ENCODE results near the gene OXNAD1.

OXNAD1 gene, protein sequence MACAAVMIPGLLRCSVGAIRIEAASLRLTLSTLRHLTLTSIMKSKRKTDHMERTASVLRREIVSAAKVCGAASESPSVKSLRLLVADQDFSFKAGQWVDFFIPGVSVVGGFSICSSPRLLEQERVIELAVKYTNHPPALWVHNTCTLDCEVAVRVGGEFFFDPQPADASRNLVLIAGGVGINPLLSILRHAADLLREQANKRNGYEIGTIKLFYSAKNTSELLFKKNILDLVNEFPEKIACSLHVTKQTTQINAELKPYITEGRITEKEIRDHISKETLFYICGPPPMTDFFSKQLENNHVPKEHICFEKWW

DNA sequence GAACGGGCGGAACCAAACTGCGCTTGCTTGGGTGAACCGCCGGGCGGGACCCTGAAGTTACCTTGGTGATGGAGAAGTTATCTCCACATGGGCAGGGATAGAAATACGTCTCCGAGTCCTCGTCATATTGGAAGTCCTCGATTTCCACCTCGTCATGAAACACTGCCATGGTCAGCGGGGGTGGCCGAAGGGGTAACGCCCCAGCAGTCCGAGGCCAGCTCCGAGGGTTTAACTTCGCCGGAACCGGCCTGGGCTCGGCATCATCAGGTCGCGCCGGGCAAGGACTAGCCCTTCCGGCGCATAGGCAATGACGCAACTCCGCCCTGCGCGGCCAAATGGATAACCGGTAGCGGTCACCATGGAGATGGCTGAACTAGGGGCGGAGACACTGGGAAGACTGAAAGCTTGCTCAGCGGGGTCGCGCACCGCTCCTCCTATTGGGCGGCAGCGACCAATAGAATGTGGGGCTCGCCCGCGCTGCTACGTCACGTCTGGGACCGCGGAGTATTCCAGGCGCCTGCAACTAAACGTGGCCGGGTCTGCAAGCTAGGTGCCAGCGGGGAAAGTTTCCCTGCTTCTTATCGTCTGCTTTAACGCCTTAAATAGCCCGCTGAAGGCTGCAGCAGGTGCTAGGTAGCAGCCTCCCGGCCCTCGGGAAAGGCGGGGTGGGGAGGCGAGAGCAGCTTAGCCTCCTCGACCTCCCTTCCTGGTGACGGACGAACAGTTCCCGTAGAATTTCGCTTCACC, at the start of gene OXNAD1, which contains the start of gene DPH3:
TSS of gene OXNAD1 (plus strand) at position 505 of the 747 bp plus-strand sequence. CDS start 5,741 bp downstream, outside the sequence.
TSS of gene DPH3 (minus strand) at position 236 of the 747 bp plus-strand sequence. CDS start at position 169, 67 bp downstream.
- peak within 1 kb of the TSS; percentile 96 to 98 for H3K4me3 ChIP-seq (ENCODE audit: low read length in 2 of 2)
- H3K27me3 ChIP-seq (ENCODE audit: control insufficient read depth in 1 of 2, insufficient read depth in 2 of 2, low read length in 2 of 2) = no peaks in the 10 kb centered on the region
- no peaks in the 10 kb centered on the region for H3K9me3 ChIP-seq (ENCODE audit: control insufficient read depth in 2 of 2, low read length in 2 of 2)
- H3K4me1 ChIP-seq (ENCODE audit: control insufficient read depth, insufficient read depth, low read length) = peaks cover 12% of the 10 kb centered on the region
- H3K27ac ChIP-seq (ENCODE audit: low read length) = peak within 1 kb of the TSS; percentile 89
- H3K36me3 ChIP-seq (ENCODE audit: control insufficient read depth in 2 of 2, insufficient read depth in 2 of 2, low read length in 2 of 2) = peaks cover 6 to 8% of the 10 kb centered on the region in 2 donors
- peak within 1 kb of the TSS; percentile 90 to 95 for H3K9ac ChIP-seq (ENCODE audit: low read length in 2 of 2)

DNA sequence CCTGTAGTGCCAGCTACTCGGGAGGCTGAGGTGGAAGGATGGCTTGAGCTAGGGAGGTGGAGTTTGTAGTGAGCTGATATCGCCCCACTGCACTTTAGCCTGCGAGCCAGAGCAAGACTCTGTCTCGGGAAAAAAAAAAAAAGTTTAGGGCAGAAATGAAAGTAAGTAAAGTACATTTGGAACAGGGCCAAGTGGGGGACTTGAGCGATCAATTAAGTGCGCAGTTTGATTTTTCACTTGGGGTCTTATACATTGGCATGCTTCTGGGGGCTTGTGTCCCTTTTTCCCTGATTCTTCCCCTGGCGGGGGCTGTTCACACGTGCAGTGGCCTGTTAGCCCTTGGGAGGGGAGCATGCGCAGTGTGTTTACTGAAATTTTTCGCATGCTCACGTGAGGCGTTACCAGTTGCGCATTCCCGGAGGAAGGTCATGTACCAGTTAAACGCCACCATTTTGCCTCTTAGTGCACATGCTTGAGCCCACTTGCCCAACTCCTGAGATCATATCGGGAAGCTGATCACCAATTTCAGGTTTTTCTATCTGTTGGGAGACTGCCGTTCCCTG, 48.6 kb upstream of the OXNAD1 start:
- no peaks in the 10 kb centered on the region for H3K4me1 ChIP-seq (ENCODE audit: control insufficient read depth, insufficient read depth, low read length)
- no peak overlapping the region for H3K27ac ChIP-seq (ENCODE audit: low read length)
- no peak overlapping the region for H3K9ac ChIP-seq (ENCODE audit: low read length in 2 of 2)
- H3K9me3 ChIP-seq (ENCODE audit: control insufficient read depth in 2 of 2, low read length in 2 of 2) = no peaks in the 10 kb centered on the region
- H3K4me3 ChIP-seq (ENCODE audit: low read length in 2 of 2) = no peak overlapping the region
- no peaks in the 10 kb centered on the region for H3K27me3 ChIP-seq (ENCODE audit: control insufficient read depth in 1 of 2, insufficient read depth in 2 of 2, low read length in 2 of 2)
- no peaks in the 10 kb centered on the region for H3K36me3 ChIP-seq (ENCODE audit: control insufficient read depth in 2 of 2, insufficient read depth in 2 of 2, low read length in 2 of 2)

DNA sequence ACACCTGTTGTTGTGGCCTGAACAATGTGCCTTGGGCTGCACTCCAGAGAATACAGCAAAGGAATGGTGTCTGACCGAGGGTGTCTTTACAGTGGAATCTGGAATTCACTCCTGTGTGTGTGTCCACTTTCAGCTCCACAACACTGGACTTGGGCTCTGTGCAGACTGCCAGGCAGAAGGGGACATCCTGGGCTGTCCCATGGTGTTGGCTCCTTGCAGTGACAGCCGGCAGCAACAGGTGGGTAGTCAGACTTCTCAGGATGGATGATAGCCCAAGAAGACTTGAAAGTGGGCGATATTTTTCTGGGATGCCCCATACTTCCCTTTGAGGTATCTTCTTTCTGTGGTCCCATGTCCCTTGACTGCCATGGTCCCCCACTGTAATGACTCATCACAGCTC, 45.2 kb upstream of the OXNAD1 start:
- H3K9me3 ChIP-seq (ENCODE audit: control insufficient read depth in 2 of 2, low read length in 2 of 2) = peaks cover 0 to 4% of the 10 kb centered on the region in 2 donors
- H3K36me3 ChIP-seq (ENCODE audit: control insufficient read depth in 2 of 2, insufficient read depth in 2 of 2, low read length in 2 of 2) = no peaks in the 10 kb centered on the region
- no peak overlapping the region for H3K9ac ChIP-seq (ENCODE audit: low read length in 2 of 2)
- H3K27ac ChIP-seq (ENCODE audit: low read length) = no peak overlapping the region
- H3K27me3 ChIP-seq (ENCODE audit: control insufficient read depth in 1 of 2, insufficient read depth in 2 of 2, low read length in 2 of 2) = no peaks in the 10 kb centered on the region
- no peaks in the 10 kb centered on the region for H3K4me1 ChIP-seq (ENCODE audit: control insufficient read depth, insufficient read depth, low read length)
- H3K4me3 ChIP-seq (ENCODE audit: low read length in 2 of 2) = no peak overlapping the region

DNA sequence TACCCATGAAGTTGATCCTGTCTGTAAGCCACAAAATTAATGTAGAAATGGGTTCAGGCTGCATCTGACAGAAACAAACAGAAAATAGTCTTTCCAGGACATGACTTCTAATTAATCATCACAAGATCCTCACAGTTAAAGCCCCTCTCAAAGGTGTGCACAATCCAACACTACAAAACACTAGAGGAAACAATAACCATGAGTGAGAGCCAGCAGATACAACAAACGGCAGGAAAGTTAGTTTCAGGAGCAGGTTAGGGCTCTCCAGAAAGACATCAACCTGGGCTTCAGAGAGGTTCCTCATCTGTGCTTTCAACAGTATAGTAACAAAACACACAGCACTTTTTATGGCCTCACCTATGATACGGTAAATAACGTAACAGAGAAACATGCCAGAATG, 43.0 kb upstream of the OXNAD1 start:
- no peaks in the 10 kb centered on the region for H3K36me3 ChIP-seq (ENCODE audit: control insufficient read depth in 2 of 2, insufficient read depth in 2 of 2, low read length in 2 of 2)
- H3K27ac ChIP-seq (ENCODE audit: low read length) = no peak overlapping the region
- no peaks in the 10 kb centered on the region for H3K27me3 ChIP-seq (ENCODE audit: control insufficient read depth in 1 of 2, insufficient read depth in 2 of 2, low read length in 2 of 2)
- no peak overlapping the region for H3K9ac ChIP-seq (ENCODE audit: low read length in 2 of 2)
- H3K9me3 ChIP-seq (ENCODE audit: control insufficient read depth in 2 of 2, low read length in 2 of 2) = peaks cover 0 to 4% of the 10 kb centered on the region in 2 donors
- no peaks in the 10 kb centered on the region for H3K4me1 ChIP-seq (ENCODE audit: control insufficient read depth, insufficient read depth, low read length)
- H3K4me3 ChIP-seq (ENCODE audit: low read length in 2 of 2) = no peak overlapping the region

DNA sequence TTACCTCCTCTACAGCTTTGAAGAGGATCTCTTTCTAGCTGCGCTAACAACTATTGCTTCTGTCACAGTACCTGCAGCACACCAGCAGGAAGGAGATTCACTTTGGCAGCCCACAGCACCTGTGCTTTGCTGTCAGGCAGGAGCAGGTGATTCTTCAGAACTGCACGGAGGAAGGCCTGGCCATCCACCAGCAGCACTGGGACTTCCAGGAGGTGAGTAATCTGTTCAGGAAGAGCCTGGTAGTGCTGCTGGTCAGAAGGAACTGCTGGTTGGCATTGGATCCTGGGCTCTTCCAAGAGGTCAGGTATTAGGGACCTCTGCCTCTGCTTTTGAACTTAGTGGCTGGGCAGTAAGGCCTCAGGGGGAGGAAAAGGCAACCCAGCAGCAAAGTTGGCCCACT, 42.5 kb upstream of the OXNAD1 start:
- Histone ChIP-seq H3K36me3 (ENCODE audit: control insufficient read depth in 2 of 2, insufficient read depth in 2 of 2, low read length in 2 of 2) (no peaks in the 10 kb centered on the region), H3K27ac (ENCODE audit: low read length) (no peak overlapping the region), H3K27me3 (ENCODE audit: control insufficient read depth in 1 of 2, insufficient read depth in 2 of 2, low read length in 2 of 2) (no peaks in the 10 kb centered on the region), H3K4me3 (ENCODE audit: low read length in 2 of 2) (no peak overlapping the region), H3K9me3 (ENCODE audit: control insufficient read depth in 2 of 2, low read length in 2 of 2) (peaks cover 0 to 4% of the 10 kb centered on the region in 2 donors), H3K9ac (ENCODE audit: low read length in 2 of 2) (no peak overlapping the region), H3K4me1 (ENCODE audit: control insufficient read depth, insufficient read depth, low read length) (no peaks in the 10 kb centered on the region)

DNA sequence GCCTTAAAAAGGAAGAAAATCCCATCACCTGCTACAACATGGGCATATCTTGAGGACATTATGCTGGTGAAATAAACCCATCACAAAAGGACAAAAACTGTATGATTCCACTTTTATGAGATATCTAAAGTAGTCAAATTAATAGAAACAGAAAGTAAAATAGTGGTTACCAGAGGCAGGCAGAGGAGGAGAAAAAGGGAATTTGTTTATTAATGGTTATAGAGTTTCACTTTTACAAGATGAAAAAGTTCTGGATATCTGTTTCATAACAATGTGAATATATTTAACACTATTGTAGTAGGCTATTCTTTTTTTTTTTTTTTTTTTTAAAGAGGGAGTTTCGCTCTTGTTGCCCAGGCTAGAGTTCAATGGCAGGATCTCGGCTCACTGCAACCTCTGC, 40.7 kb upstream of the OXNAD1 start:
- Histone ChIP-seq H3K4me1 (ENCODE audit: control insufficient read depth, insufficient read depth, low read length) (no peaks in the 10 kb centered on the region), H3K9ac (ENCODE audit: low read length in 2 of 2) (no peak overlapping the region), H3K27ac (ENCODE audit: low read length) (no peak overlapping the region)

DNA sequence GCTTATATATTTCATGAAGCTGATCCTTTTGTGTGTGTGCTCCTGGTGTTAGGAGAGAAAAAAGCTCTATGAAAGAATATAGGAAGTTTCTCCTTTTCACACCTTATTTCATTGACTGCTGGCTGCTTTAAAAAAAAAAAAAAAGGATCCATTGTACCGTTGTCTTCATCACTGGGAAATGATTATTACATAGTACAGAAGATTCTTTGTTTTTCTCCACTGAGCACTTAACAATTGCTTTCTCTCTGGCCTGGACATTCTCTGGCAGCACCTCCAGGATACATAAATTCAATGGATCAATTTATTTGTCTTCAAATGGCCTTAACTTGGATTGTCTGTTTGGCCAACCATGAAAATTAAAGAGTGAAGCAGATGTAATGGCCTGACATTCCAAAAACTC, 37.4 kb upstream of the OXNAD1 start:
- Histone ChIP-seq H3K36me3 (ENCODE audit: control insufficient read depth in 2 of 2, insufficient read depth in 2 of 2, low read length in 2 of 2) (no peaks in the 10 kb centered on the region), H3K27me3 (ENCODE audit: control insufficient read depth in 1 of 2, insufficient read depth in 2 of 2, low read length in 2 of 2) (no peaks in the 10 kb centered on the region), H3K9ac (ENCODE audit: low read length in 2 of 2) (no peak overlapping the region), H3K4me1 (ENCODE audit: control insufficient read depth, insufficient read depth, low read length) (no peaks in the 10 kb centered on the region), H3K27ac (ENCODE audit: low read length) (no peak overlapping the region), H3K4me3 (ENCODE audit: low read length in 2 of 2) (no peak overlapping the region), H3K9me3 (ENCODE audit: control insufficient read depth in 2 of 2, low read length in 2 of 2) (no peaks in the 10 kb centered on the region)

More for the DNA sequence above, 40.7 kb upstream of the OXNAD1 start:
- no peak overlapping the region for H3K4me3 ChIP-seq (ENCODE audit: low read length in 2 of 2)
- H3K27me3 ChIP-seq (ENCODE audit: control insufficient read depth in 1 of 2, insufficient read depth in 2 of 2, low read length in 2 of 2) = no peaks in the 10 kb centered on the region
- H3K9me3 ChIP-seq (ENCODE audit: control insufficient read depth in 2 of 2, low read length in 2 of 2) = peaks cover 0 to 4% of the 10 kb centered on the region in 2 donors
- H3K36me3 ChIP-seq (ENCODE audit: control insufficient read depth in 2 of 2, insufficient read depth in 2 of 2, low read length in 2 of 2) = no peaks in the 10 kb centered on the region

DNA sequence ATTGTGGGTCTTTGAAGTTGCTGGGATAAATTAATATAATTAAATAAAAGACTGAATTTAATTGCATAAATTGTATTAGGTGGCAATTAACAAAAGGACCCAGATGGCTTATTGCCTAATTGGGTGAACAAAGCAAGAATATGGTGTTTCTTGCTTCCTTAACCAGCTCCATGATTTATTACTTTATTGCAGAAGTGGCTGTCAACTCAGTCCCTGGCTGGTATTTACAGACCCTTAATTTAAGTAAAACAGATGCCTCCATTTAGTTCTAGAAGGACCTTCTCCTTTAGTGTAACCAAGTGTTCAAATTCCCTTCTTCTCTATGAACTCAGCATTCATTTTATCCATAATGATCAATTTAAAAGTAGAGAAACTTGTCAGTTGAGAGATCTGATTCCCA, 35.3 kb upstream of the OXNAD1 start:
- H3K36me3 ChIP-seq (ENCODE audit: control insufficient read depth in 2 of 2, insufficient read depth in 2 of 2, low read length in 2 of 2) = no peaks in the 10 kb centered on the region
- no peak overlapping the region for H3K4me3 ChIP-seq (ENCODE audit: low read length in 2 of 2)
- H3K4me1 ChIP-seq (ENCODE audit: control insufficient read depth, insufficient read depth, low read length) = no peaks in the 10 kb centered on the region
- no peaks in the 10 kb centered on the region for H3K27me3 ChIP-seq (ENCODE audit: control insufficient read depth in 1 of 2, insufficient read depth in 2 of 2, low read length in 2 of 2)
- H3K9ac ChIP-seq (ENCODE audit: low read length in 2 of 2) = no peak overlapping the region
- H3K27ac ChIP-seq (ENCODE audit: low read length) = no peak overlapping the region
- no peaks in the 10 kb centered on the region for H3K9me3 ChIP-seq (ENCODE audit: control insufficient read depth in 2 of 2, low read length in 2 of 2)

DNA sequence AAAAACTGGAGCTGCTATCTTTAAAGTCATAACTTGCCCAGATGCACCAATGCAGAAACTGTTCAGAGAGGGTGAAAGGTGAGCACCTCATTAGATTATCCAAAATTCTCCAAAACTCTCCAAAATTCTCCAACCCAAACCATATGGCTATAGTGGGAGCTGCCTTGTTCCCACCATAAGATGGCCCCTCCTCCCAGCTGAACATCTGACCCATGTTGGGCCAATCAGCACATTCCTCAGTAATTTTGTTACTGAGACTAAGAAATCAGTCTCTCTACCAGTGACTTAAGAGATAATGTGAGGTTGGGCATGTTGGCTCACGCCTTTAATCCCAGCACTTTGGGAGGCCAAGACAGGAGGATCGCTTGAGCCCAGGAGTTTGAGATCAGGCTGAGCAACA, 33.0 kb upstream of the OXNAD1 start:
- H3K4me3 ChIP-seq (ENCODE audit: low read length in 2 of 2) = no peak overlapping the region

DNA sequence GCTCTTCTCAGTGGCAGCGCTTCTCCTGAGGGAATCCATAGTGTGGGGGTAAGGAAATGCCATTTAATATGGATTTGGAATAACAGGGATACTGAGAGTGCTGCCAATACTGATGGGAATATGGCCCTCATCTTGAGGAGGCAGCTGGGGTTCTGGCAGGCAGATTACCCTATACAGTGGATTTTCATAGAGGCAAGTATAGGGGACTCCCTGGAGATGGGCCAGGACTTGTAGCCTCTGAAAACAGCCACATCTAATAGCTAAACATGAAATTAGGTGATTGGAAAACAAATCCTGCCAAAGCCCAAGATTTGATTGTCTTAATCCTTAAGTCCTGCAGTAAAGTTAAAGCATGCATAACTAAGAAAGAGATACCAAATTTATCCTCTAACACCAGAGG, 31.2 kb upstream of the OXNAD1 start:
- Histone ChIP-seq H3K36me3 (ENCODE audit: control insufficient read depth in 2 of 2, insufficient read depth in 2 of 2, low read length in 2 of 2) (no peaks in the 10 kb centered on the region), H3K27ac (ENCODE audit: low read length) (no peak overlapping the region), H3K4me3 (ENCODE audit: low read length in 2 of 2) (no peak overlapping the region), H3K9me3 (ENCODE audit: control insufficient read depth in 2 of 2, low read length in 2 of 2) (no peaks in the 10 kb centered on the region), H3K27me3 (ENCODE audit: control insufficient read depth in 1 of 2, insufficient read depth in 2 of 2, low read length in 2 of 2) (no peaks in the 10 kb centered on the region), H3K9ac (ENCODE audit: low read length in 2 of 2) (no peak overlapping the region), H3K4me1 (ENCODE audit: control insufficient read depth, insufficient read depth, low read length) (no peaks in the 10 kb centered on the region)

More for the DNA sequence above, 33.0 kb upstream of the OXNAD1 start:
- Histone ChIP-seq H3K36me3 (ENCODE audit: control insufficient read depth in 2 of 2, insufficient read depth in 2 of 2, low read length in 2 of 2) (no peaks in the 10 kb centered on the region), H3K27ac (ENCODE audit: low read length) (no peak overlapping the region), H3K4me1 (ENCODE audit: control insufficient read depth, insufficient read depth, low read length) (no peaks in the 10 kb centered on the region), H3K9ac (ENCODE audit: low read length in 2 of 2) (no peak overlapping the region), H3K9me3 (ENCODE audit: control insufficient read depth in 2 of 2, low read length in 2 of 2) (no peaks in the 10 kb centered on the region), H3K27me3 (ENCODE audit: control insufficient read depth in 1 of 2, insufficient read depth in 2 of 2, low read length in 2 of 2) (no peaks in the 10 kb centered on the region)
